GM12891 (cell line): Measurements from ENCODE around the gene TLE5.

ENCODE experiments used
- DNase-seq: peaks from one replicate; pipeline ENCODE4 v3.0.0; 2011; ENCODE audit warnings: low spot score; ENCODE audit not compliant: insufficient read length
- FAIRE-seq: peaks from 2 replicates; lab custom pipeline; 2011; peaks lifted over from hg19 to GRCh38; lab: Jason Lieb, UNC
- PAX5 ChIP-seq: IDR thresholded peaks from 2 replicates; pipeline ENCODE4 v1.6.1; 2011; ENCODE audit warnings: low read length, moderate library complexity, mild to moderate bottlenecking; ENCODE audit not compliant: insufficient read depth, severe bottlenecking
- POLR2A ChIP-seq: IDR thresholded peaks from 2 replicates; pipeline ENCODE4 v1.6.1; 2011; ENCODE audit warnings: low read depth, low read length, control low read depth
- POLR2AphosphoS5 ChIP-seq: IDR thresholded peaks from 2 replicates; pipeline ENCODE4 v1.6.1; 2011; ENCODE audit warnings: low read depth, low read length, control low read depth
- POU2F2 ChIP-seq: IDR thresholded peaks from 2 replicates; pipeline ENCODE4 v1.6.1; 2011; ENCODE audit warnings: low read depth, mild to moderate bottlenecking, control low read depth, low read length, moderate library complexity
- SPI1 ChIP-seq: IDR thresholded peaks from 2 replicates; pipeline ENCODE4 v1.6.1; 2011; ENCODE audit warnings: low read depth, low read length, control low read depth
- TAF1 ChIP-seq: IDR thresholded peaks from 2 replicates; pipeline ENCODE4 v1.6.1; 2011; ENCODE audit warnings: low read depth, low read length, control low read depth

Gene TLE5

DNA sequence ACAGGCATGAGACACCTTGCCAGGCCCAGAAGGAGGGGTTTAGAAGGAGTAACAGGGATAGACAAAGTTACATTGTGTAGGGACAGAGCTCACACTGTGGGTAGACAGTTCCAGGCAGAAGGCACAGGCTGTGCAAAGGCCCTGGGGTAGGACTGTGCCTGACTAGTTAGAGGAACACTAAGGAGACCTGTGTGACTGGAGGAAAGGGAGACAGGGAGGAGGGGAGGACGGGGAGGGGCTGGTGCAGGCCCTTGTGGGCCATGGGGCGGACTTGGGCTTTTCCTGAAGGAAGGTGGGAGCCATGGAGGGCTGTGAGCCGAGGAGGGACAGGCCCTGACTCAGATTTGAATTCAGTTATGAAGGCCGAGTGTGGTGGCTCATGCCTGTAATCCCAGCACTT is 17.3 kb upstream of the TLE5 start:
- no peak for FAIRE-seq
- no peak for TF ChIP-seq TAF1
- DNase-seq: no peak

DNA sequence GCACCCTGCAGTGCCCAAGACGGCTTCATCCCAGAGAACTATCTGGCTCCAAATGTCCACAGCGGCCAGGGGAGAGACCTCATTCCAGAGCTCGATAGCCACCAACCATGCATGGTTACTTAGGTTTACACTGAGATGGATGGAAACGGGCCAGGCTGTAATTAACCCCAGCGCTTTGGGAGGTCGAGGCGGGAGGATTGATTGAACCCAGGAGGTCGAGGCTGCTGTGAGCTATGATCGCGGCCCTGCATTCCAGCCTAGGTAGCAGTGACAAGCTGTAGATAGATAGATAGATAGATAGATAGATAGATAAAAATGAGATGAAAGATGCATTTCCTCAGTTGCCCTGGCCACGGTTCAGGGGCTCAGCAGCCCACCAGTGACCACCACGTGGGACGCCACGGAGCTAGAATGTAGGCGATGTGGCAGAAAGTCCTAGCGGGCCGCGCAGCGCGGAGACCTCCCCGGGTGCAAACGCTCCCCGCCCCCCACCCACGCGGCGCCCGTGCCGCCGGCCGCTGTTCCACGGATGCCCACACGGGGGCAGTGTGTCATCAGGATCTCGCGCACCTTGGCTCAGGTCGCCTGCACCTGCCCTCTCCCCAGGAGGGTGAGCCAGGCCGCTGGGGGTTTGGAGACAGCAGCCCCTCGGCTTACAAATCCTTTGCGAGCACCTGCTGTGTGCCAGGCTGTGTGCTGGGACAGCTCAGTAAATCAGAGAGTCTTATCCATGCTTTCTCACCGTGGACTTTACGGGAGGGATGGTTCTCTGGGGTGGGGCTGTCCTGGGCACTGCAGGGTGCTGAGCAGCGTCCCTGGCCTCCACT is 13.5 kb upstream of the TLE5 start:
- peak; percentile 78 for DNase-seq
- FAIRE-seq: peak; percentile 96
- TF ChIP-seq POU2F2 (peak; percentile 57), POLR2AphosphoS5 (no peak)

DNA sequence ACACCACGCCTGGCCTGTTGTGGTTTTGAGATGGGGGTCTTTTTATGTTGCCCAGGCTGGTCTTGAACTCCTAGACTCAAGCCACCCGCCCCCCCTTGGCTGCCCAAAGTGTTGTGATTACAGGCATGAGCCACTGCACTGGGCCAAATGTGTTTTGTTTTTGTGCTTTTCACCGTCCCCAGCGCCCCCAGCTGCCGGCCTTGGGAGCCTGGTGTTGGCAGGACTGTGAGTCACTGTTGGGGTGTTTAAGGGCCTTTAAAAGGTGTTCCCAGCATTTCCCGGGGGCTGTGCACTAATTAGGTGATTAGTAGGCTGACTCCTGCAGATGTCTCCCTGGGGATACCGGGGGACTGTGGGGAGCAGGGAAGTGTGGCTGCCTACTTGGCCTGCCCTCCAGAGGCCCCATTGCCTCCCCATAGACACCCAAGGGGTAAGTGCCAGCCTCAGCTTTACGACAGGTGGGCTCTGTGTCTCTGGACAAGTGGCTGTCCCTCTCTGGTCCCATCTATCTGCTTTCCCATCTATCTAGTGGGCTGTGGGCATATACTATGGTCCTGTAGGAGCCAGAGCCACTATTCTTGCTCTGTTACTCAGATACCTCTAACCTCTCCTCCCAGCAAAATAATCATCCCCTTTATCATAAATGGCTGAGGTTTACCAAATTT is 11.8 kb upstream of the TLE5 start:
- TF ChIP-seq PAX5: no peak
- no peak for TF ChIP-seq TAF1
- no peak for TF ChIP-seq POLR2A
- TF ChIP-seq POLR2AphosphoS5: no peak
- TF ChIP-seq POU2F2: no peak
- TF ChIP-seq SPI1: no peak
- DNase-seq (no peak), FAIRE-seq (no peak)

DNA sequence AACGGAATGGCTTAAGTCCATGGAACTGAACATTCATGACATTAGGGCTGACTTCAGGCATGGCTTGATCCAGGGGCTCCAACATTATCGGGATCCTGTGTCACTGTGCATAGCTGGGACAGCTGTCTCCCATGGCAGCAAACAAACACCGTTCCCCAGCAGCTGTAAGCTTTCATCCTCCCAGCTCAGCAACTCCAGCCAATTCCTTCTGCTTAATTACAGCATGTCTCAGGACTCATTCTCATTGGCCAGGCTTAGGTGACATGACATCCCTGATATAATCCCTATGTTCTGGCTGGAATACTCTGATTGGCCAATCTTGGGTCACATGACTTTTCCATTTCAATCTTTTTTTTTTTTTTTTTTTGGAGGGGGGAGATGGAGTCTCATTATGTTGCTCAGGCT is 10.9 kb upstream of the TLE5 start:
- TF ChIP-seq POLR2A: no peak
- TF ChIP-seq TAF1: no peak
- no peak for TF ChIP-seq SPI1
- TF ChIP-seq POU2F2: no peak
- no peak for TF ChIP-seq POLR2AphosphoS5
- no peak for TF ChIP-seq PAX5
- DNase-seq (no peak), FAIRE-seq (no peak)

DNA sequence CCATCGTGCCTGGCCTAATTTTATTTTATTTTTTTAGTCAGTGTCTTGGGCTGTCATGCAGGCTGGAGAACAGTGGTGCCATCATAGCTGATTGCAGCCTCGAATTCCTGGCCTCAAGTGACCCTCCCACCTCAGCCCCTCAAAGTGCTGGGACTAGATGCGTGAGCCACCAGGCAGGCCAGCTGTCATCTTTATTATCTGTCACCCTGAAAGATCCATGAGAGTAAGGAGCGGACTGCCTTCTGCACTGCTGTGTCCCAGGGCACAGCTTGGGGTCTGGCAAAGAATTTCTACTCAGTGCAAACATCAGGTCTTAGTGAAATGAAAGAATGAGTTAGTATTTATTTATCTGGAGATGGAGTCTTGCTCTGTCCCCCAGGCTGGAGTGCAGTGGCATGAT is 9.5 kb upstream of the TLE5 start:
- no peak for TF ChIP-seq POLR2A
- no peak for TF ChIP-seq TAF1
- TF ChIP-seq SPI1: no peak
- no peak for TF ChIP-seq POU2F2
- TF ChIP-seq POLR2AphosphoS5: no peak
- TF ChIP-seq PAX5: no peak
- no peak for FAIRE-seq
- no peak for DNase-seq

DNA sequence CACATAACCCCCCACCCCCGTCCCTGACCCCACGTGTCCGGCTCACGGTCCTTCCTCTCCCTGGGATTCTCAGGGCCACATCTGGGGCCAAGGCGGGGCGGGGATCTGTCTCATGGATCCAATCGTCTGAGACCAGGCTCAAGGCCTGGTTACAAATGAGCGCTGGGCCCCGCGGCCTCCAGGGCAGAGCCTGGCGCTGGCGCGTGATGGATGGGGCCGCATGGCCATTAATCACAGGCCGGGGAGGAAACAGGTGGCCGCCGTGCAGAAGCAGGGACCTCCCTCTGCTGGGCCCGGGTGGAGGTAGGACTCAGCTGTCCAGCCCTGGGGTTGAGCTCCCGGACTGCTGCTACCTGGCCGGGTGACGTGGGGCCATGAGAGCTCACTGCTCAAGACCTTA is 5.8 kb upstream of the TLE5 start:
- FAIRE-seq (no peak), DNase-seq (no peak)
- no peak for TF ChIP-seq POLR2AphosphoS5
- no peak for TF ChIP-seq PAX5
- no peak for TF ChIP-seq POLR2A
- TF ChIP-seq SPI1: no peak
- TF ChIP-seq TAF1: no peak
- no peak for TF ChIP-seq POU2F2

DNA sequence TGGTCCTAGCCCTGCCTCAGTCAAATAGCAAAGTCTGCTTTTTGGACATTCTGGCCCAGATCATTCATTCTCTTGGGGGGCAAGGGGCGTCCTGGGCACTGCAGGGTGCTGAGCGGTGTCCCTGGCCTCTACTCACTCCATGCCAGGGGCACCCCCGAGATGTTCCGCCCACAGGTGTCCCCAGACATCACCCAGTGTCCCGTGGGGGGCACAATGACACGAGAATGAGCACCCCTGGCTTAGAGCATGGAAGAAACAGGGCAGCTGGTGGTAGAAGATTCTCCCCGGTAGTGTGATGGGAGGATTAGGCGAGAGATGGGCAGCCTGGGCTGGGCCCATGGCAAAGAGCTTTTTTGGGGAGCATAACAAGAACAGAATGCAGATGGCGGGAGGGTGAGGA is 5.3 kb upstream of the TLE5 start:
- FAIRE-seq (no peak), DNase-seq (no peak)
- TF ChIP-seq POLR2A: no peak
- TF ChIP-seq TAF1: no peak
- TF ChIP-seq POLR2AphosphoS5: no peak
- no peak for TF ChIP-seq SPI1
- no peak for TF ChIP-seq POU2F2
- TF ChIP-seq PAX5: no peak

DNA sequence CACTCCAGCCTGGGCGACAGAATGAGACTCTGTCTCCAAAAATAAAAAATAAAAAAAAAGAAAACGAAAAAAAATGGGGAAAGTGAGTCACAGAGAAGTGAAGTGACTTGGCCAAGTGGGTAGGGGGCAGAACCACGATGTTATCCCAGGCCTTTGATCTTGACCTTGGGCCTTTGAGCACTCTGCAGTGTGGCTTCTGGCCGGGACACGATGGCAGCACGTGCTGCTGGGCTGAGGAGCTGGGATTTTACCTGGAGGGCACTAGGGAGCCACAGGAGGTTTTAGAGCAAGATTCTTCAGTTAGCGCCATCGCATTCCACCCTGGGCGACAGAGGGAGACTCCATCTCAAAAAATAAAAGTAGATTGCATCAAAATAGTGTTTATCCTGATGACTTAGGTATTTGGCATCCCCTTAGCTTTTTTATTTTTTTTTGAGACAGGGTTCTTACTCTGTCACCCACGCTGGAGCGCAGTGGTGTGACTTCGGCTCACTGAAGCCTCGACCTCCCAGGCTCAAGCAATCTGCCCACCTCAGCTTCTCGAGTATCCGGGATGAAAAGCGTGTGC is 4.3 kb upstream of the TLE5 start:
- DNase-seq: no peak
- FAIRE-seq: no peak
- TF ChIP-seq PAX5: no peak
- no peak for TF ChIP-seq POLR2AphosphoS5
- no peak for TF ChIP-seq SPI1

DNA sequence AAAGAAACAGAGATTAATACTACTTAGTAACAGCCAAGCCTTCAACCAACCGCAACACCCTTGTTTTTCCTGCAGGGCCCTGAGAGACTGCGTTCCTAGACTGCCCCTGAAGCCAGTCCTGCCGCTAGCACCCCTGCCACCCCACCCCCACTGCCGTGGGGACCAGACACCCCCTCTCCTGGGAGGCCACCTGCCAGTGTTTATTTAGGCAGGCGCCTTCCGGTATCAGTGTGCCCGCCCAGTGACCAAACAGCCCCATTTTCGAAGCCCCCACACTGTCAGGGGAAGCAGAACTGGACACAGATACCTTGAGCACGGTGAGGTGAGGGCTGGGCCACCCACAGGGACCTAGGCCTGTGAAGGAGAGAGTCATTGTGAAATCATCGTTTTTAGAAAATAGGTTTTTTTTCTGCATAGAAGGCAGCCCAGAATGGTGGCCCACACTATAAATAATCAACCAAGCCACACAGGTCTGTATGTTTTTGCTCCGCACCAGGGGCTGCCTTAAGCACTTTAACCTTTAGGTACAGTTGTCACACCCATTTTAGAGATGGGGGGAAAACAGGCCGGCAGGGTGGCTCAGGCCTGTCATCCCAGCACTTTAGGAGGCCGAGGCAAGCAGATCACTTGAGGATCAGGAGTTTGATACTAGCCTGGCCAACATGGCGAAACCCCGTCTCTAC is 3.5 kb upstream of the TLE5 start:
- TF ChIP-seq SPI1 (0 out of 2 replicates have a peak, but pooled peaks have one; percentile 19), POU2F2 (peak; percentile 62), POLR2A (no peak), POLR2AphosphoS5 (0 out of 2 replicates have a peak, but pooled peaks have one; percentile 19), TAF1 (no peak), PAX5 (no peak)
- peak; percentile 73 for DNase-seq
- FAIRE-seq: peak; percentile 97
